Right forelimb (tissue), 1 donor: ENCODE measurements around the gene GAGE12G.
"Not testable (repeated sequence)": the region's sequence is repeated elsewhere in the genome, so short reads cannot be mapped to it uniquely, and the experiment has no call there.

Source experiments
- DNase-seq: peaks from one replicate; pipeline ENCODE4 v3.0.0-alpha.2; 2018

Gene GAGE12G, protein sequence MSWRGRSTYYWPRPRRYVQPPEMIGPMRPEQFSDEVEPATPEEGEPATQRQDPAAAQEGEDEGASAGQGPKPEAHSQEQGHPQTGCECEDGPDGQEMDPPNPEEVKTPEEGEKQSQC

DNA sequence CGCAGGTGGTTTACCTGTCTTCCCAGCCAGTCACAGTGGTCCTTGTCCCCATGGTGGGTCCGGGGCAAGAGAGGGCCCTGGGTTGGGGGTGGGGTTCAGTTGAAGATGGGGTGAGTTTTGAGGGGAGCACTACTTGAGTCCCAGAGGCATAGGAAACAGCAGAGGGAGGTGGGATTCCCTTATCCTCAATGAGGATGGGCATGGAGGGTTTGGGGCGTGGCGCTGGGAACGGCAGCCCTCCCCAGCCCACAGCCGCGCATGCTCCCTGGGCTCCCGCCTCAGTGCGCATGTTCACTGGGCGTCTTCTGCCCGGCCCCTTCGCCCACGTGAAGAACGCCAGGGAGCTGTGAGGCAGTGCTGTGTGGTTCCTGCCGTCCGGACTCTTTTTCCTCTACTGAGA, at the start of gene GAGE12G:
Gene GAGE12G (plus strand): TSS at position 301 of the 400 bp plus-strand sequence. CDS start 1,155 bp downstream, outside the sequence.
- not testable (repeated sequence) for DNase-seq

DNA sequence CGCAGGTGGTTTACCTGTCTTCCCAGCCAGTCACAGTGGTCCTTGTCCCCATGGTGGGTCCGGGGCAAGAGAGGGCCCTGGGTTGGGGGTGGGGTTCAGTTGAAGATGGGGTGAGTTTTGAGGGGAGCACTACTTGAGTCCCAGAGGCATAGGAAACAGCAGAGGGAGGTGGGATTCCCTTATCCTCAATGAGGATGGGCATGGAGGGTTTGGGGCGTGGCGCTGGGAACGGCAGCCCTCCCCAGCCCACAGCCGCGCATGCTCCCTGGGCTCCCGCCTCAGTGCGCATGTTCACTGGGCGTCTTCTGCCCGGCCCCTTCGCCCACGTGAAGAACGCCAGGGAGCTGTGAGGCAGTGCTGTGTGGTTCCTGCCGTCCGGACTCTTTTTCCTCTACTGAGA, 38.3 kb upstream of the GAGE12G start, which contains the start of gene GAGE12C:
Gene GAGE12C (plus strand): TSS at position 301 of the 400 bp plus-strand sequence. CDS start 1,155 bp downstream, outside the sequence.
- not testable (repeated sequence) for DNase-seq

DNA sequence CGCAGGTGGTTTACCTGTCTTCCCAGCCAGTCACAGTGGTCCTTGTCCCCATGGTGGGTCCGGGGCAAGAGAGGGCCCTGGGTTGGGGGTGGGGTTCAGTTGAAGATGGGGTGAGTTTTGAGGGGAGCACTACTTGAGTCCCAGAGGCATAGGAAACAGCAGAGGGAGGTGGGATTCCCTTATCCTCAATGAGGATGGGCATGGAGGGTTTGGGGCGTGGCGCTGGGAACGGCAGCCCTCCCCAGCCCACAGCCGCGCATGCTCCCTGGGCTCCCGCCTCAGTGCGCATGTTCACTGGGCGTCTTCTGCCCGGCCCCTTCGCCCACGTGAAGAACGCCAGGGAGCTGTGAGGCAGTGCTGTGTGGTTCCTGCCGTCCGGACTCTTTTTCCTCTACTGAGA, 28.8 kb upstream of the GAGE12G start, which contains the start of gene GAGE12D:
Gene GAGE12D (plus strand): TSS at position 301 of the 400 bp plus-strand sequence. CDS start 1,155 bp downstream, outside the sequence.
- not testable (repeated sequence) for DNase-seq

DNA sequence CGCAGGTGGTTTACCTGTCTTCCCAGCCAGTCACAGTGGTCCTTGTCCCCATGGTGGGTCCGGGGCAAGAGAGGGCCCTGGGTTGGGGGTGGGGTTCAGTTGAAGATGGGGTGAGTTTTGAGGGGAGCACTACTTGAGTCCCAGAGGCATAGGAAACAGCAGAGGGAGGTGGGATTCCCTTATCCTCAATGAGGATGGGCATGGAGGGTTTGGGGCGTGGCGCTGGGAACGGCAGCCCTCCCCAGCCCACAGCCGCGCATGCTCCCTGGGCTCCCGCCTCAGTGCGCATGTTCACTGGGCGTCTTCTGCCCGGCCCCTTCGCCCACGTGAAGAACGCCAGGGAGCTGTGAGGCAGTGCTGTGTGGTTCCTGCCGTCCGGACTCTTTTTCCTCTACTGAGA, 19.2 kb upstream of the GAGE12G start, which contains the start of gene GAGE12E:
Gene GAGE12E (plus strand): TSS at position 301 of the 400 bp plus-strand sequence. CDS start 1,155 bp downstream, outside the sequence.
- DNase-seq: not testable (repeated sequence)

DNA sequence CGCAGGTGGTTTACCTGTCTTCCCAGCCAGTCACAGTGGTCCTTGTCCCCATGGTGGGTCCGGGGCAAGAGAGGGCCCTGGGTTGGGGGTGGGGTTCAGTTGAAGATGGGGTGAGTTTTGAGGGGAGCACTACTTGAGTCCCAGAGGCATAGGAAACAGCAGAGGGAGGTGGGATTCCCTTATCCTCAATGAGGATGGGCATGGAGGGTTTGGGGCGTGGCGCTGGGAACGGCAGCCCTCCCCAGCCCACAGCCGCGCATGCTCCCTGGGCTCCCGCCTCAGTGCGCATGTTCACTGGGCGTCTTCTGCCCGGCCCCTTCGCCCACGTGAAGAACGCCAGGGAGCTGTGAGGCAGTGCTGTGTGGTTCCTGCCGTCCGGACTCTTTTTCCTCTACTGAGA, 9.7 kb upstream of the GAGE12G start, which contains the start of gene GAGE12F:
Gene GAGE12F (plus strand): TSS at position 301 of the 400 bp plus-strand sequence. CDS start 1,155 bp downstream, outside the sequence.
- DNase-seq: not testable (repeated sequence)

DNA sequence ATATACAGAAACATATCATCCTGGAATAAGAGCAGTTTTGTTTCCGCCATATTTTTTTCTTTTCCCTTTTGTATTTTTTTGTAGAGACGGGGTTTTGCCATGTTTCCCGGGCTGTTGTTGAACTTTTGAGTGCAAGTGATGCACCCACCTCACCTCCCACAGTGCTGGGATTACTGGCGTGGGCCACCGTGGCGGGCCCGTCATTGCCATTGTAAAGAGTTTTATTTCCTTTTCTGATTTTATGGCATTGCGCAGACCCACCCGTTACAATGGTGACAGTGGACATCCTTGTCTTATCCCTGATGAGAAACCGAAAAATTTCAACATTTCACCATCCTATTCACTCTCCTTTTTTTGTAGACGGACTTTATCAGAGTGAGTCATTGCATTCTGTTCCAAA, 1.5 kb upstream of the GAGE12G start:
- DNase-seq: not testable (repeated sequence)

DNA sequence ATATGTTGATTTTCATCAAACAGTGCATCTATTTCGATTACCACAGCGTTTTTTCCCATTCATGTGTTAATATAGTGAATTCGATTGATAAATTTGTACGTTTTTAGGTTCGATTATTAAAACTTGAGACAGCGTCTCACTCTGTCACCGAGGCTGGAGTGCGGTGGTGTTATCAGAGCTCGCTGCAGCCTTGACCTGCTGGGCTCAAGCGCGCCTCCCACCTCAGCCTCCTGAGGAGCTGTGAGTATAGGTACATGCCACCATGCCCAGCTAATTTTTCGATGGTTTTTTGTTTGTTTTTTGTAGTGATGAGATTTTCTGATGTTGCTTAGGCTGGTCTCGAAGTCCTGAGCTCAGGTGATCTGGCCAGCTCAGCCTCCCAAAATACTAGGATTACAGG, 1.0 kb upstream of the GAGE12G start:
- DNase-seq: not testable (repeated sequence)

DNA sequence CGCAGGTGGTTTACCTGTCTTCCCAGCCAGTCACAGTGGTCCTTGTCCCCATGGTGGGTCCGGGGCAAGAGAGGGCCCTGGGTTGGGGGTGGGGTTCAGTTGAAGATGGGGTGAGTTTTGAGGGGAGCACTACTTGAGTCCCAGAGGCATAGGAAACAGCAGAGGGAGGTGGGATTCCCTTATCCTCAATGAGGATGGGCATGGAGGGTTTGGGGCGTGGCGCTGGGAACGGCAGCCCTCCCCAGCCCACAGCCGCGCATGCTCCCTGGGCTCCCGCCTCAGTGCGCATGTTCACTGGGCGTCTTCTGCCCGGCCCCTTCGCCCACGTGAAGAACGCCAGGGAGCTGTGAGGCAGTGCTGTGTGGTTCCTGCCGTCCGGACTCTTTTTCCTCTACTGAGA, 9.4 kb downstream of the GAGE12G start, which contains the start of gene GAGE12H:
Gene GAGE12H (plus strand): TSS at position 301 of the 400 bp plus-strand sequence. CDS start 1,155 bp downstream, outside the sequence.
- not testable (repeated sequence) for DNase-seq

DNA sequence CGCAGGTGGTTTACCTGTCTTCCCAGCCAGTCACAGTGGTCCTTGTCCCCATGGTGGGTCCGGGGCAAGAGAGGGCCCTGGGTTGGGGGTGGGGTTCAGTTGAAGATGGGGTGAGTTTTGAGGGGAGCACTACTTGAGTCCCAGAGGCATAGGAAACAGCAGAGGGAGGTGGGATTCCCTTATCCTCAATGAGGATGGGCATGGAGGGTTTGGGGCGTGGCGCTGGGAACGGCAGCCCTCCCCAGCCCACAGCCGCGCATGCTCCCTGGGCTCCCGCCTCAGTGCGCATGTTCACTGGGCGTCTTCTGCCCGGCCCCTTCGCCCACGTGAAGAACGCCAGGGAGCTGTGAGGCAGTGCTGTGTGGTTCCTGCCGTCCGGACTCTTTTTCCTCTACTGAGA, 19.0 kb downstream of the GAGE12G start, which contains the start of gene GAGE2A:
Gene GAGE2A (plus strand): TSS at position 301 of the 400 bp plus-strand sequence. CDS start 1,155 bp downstream, outside the sequence.
- not testable (repeated sequence) for DNase-seq

DNA sequence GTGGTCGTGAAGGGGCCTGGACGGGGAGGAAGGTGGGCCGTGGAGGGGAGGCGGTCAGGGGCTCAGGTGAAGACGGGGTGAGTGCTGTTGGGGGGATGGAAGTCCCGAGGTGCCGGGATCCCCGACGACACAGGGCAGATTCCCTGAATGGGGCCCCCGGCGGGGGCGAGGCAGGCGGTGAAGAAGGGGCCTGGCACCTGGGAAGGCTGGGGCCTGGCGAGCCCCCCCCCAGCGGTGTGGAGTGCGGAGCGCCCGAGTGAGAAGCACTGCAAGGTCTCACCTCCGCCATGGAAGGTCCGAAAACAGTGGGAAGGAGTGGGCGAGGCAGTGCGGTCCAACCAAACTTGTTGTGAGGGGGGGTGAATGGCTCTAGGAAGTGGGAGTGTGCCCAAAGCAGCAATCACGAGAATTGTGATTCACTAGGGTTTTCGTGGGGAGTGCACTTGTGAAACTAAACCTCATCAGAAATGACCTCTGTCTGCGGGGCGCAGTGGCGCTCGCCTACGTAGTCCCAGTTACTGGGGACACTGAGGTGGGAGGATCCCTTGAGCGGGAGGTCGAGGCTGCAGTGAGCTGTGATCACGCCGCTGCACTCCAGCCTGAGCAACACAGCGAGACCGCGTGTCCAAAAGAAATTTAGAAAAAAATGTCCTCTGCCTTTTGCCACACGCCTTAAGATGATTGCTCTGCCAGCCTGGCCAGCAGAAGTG, 19.7 kb downstream of the GAGE12G start:
- DNase-seq: not testable (repeated sequence)

DNA sequence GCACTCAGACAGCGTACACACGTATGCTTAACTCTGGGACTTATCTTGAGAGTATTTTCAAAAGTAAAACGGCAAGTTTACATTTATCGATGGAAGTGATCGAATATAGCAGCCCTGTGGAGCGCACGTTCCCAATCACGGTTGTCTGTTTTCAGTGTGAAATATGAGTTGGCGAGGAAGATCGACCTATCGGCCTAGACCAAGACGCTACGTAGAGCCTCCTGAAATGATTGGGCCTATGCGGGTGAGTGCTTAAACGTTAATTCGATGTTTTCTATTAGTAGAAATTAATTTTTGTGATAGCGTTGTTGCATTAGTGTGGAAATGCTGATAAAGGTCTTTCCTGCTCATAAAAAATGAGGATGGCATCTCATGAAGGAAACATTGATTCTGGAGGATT, 20.3 kb downstream of the GAGE12G start:
- not testable (repeated sequence) for DNase-seq

DNA sequence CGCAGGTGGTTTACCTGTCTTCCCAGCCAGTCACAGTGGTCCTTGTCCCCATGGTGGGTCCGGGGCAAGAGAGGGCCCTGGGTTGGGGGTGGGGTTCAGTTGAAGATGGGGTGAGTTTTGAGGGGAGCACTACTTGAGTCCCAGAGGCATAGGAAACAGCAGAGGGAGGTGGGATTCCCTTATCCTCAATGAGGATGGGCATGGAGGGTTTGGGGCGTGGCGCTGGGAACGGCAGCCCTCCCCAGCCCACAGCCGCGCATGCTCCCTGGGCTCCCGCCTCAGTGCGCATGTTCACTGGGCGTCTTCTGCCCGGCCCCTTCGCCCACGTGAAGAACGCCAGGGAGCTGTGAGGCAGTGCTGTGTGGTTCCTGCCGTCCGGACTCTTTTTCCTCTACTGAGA, 28.5 kb downstream of the GAGE12G start, which contains the start of gene GAGE1:
Gene GAGE1 (plus strand): TSS at position 301 of the 400 bp plus-strand sequence. CDS start 1,155 bp downstream, outside the sequence.
- DNase-seq: not testable (repeated sequence)

DNA sequence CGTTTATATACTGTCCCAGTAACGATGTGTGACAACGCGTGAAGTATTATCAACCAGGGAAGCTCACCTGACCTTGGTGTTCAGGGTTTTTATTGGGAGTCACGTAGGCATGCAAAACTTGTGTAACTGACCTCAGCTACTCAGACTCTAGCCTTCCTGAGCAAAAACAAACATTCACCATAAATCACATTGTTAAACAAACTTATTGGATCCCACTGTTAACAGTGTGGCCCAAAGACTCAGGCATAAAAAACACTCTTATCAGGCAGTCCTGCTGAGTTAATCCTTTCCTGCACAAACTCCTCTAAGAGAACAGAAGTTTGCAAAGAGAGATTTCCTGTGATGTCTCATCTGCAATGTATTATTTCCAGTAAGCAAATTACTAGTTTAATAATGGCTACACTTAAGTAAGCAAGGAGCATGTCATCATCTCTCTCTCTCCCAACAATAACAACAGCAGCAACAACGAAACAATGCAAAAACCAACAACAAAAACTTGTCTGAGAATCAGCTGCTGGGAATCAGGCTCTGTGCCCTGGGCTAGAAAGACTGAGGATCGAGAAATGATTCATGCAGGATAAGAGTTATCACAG, 40.6 kb downstream of the GAGE12G start:
- no peak for DNase-seq

DNA sequence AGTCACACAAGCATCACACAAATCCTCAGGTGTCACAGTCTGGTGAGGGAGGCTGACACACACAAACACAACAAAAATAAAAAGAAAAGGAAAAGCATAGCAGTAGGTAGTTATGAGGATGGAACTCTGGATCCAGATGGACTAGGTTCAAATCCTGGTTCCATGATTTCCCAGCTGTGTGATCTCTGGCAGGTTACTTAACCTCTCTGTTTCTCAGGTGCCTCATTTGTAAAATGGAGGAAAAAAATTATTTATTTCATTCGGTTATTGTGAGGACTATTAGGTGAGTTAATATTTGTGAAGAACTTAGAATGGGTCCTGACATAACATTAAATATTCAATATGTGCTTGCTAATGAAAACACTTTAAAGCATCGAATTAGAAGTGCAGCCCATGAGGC, 48.4 kb downstream of the GAGE12G start:
- DNase-seq: no peak
